Endodermal cell (in vitro differentiated cells): Measurements from ENCODE around the gene ZBTB34. TPM values are rescaled to one million over a fixed set of nuclear protein-coding genes. Genes with fewer than 3 reads are reported as not detected.

Source experiments
- DNase-seq: peaks from one replicate; pipeline ENCODE4 v3.0.0-alpha.2; 2017
- H3K27ac ChIP-seq: 2 replicates; pipeline ENCODE4 v1.5.1; 2013; ENCODE audit warnings: mild to moderate bottlenecking, low read depth, low read length, moderate library complexity
- H3K27me3 ChIP-seq: 2 replicates; pipeline ENCODE4 v1.6.1; 2013; ENCODE audit warnings: mild to moderate bottlenecking, low read length, moderate library complexity; ENCODE audit not compliant: insufficient read depth, control insufficient read depth, poor library complexity, severe bottlenecking
- H3K36me3 ChIP-seq: 2 replicates; pipeline ENCODE4 v1.7.0; 2013; ENCODE audit warnings: mild to moderate bottlenecking, low read length, moderate library complexity; ENCODE audit not compliant: control insufficient read depth, insufficient read depth
- H3K4me1 ChIP-seq: one replicate; pipeline ENCODE4 v1.7.0; 2013; ENCODE audit warnings: low read length; ENCODE audit not compliant: control insufficient read depth, insufficient read depth
- H3K4me3 ChIP-seq: 2 replicates; pipeline ENCODE4 v1.5.1; 2013; ENCODE audit warnings: mild to moderate bottlenecking, low read length, moderate library complexity
- H3K9ac ChIP-seq: 2 replicates; pipeline ENCODE4 v1.6.1; 2013; ENCODE audit warnings: mild to moderate bottlenecking, low read length, moderate library complexity; ENCODE audit not compliant: poor library complexity, severe bottlenecking; ENCODE audit errors: extremely low read depth
- H3K9me3 ChIP-seq: 2 replicates; pipeline ENCODE4 v1.6.1; 2013; ENCODE audit warnings: mild to moderate bottlenecking, low read length, moderate library complexity; ENCODE audit not compliant: control insufficient read depth
- H3K27ac Mint-ChIP-seq: 2 replicates; pipeline ENCODE4 v1.8.0; 2020; ENCODE audit warnings: mixed read lengths
- H3K27me3 Mint-ChIP-seq: 2 replicates; pipeline ENCODE4 v1.8.0; 2021; ENCODE audit warnings: mild to moderate bottlenecking, mixed read lengths; ENCODE audit not compliant: insufficient read depth
- H3K36me3 Mint-ChIP-seq: 2 replicates; pipeline ENCODE4 v1.8.0; 2020; ENCODE audit warnings: low read depth, mixed read lengths
- H3K4me1 Mint-ChIP-seq: 2 replicates; pipeline ENCODE4 v1.8.0; 2020; ENCODE audit warnings: mixed read lengths
- H3K4me3 Mint-ChIP-seq: 2 replicates; pipeline ENCODE4 v1.8.0; 2020; ENCODE audit warnings: mild to moderate bottlenecking, moderate library complexity, mixed read lengths
- H3K9me3 Mint-ChIP-seq: 2 replicates; pipeline ENCODE4 v1.8.0; 2020; ENCODE audit warnings: mild to moderate bottlenecking, mixed read lengths
- WGBS, 2 experiments: methylation state at CpG; one replicate each; pipeline versions ENCODE4 v1.1.5 to v1.1.7; 2013; ENCODE audit warnings: missing lambda C conversion rate in 2 of 2, mixed read lengths in 1 of 2; ENCODE audit not compliant: insufficient coverage in 1 of 2, insufficient read length in 1 of 2; 5-methylcytosine and 5-hydroxymethylcytosine counted together
- total RNA-seq, 2 donors: library from RNA; stranded (reverse); fragmentation: NEBNext Ultra II Directional in 1 of 2; extraction: Animal tissue kit (Norgen Biotek cat#: 25700) in 1 of 2; gene quantifications; 2 replicates in 1 of 2; 3 replicates in 1 of 2; pipeline ENCODE4 v1.2.1, GENCODE V29; 2021
- TF ChIP-seq, protein P1 (sequence below): fragments of 200-600 bp; sonication (generic); conservative IDR thresholded peaks from 2 replicates; pipeline ENCODE4 v1.5.0; 2021; ENCODE audit warnings: antibody characterized with exemption, mild to moderate bottlenecking

ZBTB34 gene
- total RNA-seq, 2 donors from 2014 or later: 19.7 to 24.9 TPM

DNA sequence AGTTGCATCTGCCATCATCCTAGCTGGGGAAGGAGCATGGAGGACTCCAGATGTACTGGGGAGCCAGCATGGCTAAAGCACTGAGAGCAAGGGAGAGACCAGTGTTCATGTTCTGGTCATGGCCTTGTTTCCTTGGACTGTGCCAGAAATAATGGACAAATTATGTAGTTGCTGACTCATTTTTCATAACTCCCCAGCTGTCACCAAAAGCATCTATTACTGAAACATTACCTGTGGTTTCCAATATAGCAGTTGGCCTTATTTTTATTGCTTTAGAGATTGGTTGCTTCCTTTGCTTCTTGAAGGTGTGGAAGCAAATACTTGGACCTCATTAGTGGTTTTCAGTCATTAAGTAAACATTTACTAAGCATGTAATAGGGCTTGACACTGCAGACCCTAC, 65.4 kb downstream of the ZBTB34 start:
- no peaks in the 10 kb centered on the region for H3K27me3 Mint-ChIP-seq
- H3K4me1 ChIP-seq: peaks cover 3% of the 10 kb centered on the region
- no peaks in the 10 kb centered on the region for H3K27me3 ChIP-seq
- H3K9ac ChIP-seq: no peak overlapping the region
- no peaks in the 10 kb centered on the region for H3K9me3 ChIP-seq
- H3K9me3 Mint-ChIP-seq: no peaks in the 10 kb centered on the region
- TF ChIP-seq, protein P1, sequence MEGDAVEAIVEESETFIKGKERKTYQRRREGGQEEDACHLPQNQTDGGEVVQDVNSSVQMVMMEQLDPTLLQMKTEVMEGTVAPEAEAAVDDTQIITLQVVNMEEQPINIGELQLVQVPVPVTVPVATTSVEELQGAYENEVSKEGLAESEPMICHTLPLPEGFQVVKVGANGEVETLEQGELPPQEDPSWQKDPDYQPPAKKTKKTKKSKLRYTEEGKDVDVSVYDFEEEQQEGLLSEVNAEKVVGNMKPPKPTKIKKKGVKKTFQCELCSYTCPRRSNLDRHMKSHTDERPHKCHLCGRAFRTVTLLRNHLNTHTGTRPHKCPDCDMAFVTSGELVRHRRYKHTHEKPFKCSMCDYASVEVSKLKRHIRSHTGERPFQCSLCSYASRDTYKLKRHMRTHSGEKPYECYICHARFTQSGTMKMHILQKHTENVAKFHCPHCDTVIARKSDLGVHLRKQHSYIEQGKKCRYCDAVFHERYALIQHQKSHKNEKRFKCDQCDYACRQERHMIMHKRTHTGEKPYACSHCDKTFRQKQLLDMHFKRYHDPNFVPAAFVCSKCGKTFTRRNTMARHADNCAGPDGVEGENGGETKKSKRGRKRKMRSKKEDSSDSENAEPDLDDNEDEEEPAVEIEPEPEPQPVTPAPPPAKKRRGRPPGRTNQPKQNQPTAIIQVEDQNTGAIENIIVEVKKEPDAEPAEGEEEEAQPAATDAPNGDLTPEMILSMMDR: no peak
- H3K36me3 Mint-ChIP-seq: no peaks in the 10 kb centered on the region
- H3K4me3 ChIP-seq: no peak overlapping the region
- no peak overlapping the region for H3K27ac Mint-ChIP-seq
- H3K4me1 Mint-ChIP-seq: peaks cover 9% of the 10 kb centered on the region
- H3K27ac ChIP-seq: no peak overlapping the region
- DNase-seq: no peak
- no peak overlapping the region for H3K4me3 Mint-ChIP-seq
- no peaks in the 10 kb centered on the region for H3K36me3 ChIP-seq

DNA sequence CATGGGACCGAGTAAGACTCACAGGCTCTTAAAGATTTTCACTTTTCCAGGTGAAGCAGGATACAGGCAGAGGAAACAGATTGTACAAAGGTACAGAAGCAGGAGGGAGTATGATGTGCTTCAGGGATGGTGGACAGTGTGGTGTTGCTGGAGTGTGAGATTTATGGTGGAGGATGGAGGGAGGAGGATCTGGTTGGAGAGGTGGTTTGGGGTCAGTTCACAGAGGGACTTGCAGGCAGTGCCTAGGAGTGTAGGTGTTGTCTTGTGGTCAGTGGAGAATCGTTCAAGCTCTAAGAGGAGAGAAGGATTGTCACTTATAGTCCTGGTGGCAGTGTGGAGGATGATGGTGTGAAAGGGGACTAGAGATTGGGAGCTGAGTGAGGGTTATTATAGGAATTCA, 65.9 kb downstream of the ZBTB34 start:
- H3K4me3 Mint-ChIP-seq: no peak overlapping the region
- TF ChIP-seq, protein P1: no peak
- no peak overlapping the region for H3K27ac Mint-ChIP-seq
- WGBS, 2 experiments: 75 to 94% methylated on average over 1 to 2 of the region's 2 CpGs
- Histone ChIP-seq H3K4me3 (no peak overlapping the region), H3K36me3 (no peaks in the 10 kb centered on the region), H3K4me1 (peaks cover 3% of the 10 kb centered on the region), H3K27me3 (no peaks in the 10 kb centered on the region), H3K27ac (no peak overlapping the region), H3K9me3 (no peaks in the 10 kb centered on the region), H3K9ac (no peak overlapping the region)
- peaks cover 9% of the 10 kb centered on the region for H3K4me1 Mint-ChIP-seq
- no peaks in the 10 kb centered on the region for H3K36me3 Mint-ChIP-seq
- no peak for DNase-seq
- no peaks in the 10 kb centered on the region for H3K27me3 Mint-ChIP-seq
- H3K9me3 Mint-ChIP-seq: no peaks in the 10 kb centered on the region

DNA sequence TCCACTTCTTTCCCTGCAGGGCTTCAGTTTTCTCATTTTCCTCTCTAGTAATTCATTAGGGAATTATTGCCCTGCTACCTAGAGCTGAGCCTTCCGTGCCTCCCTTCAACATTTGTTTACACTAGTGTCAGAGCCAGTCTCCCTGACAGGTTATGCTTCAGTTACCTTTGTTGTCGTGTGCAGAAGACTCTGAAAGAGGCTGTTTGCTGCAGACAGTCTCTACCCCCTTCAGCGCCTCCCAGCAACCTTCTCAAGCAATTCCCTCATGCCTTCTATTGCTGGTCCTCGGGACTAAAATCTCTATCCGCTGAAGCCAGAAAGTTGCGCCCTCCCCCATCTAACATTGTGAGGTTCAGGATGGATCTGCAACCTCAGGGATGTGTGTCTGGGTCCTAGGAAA, 67.0 kb downstream of the ZBTB34 start:
- no peaks in the 10 kb centered on the region for H3K9me3 ChIP-seq
- no peak overlapping the region for H3K4me3 ChIP-seq
- no peaks in the 10 kb centered on the region for H3K27me3 Mint-ChIP-seq
- no peak overlapping the region for H3K27ac ChIP-seq
- no peak overlapping the region for H3K27ac Mint-ChIP-seq
- no peaks in the 10 kb centered on the region for H3K27me3 ChIP-seq
- DNase-seq: no peak
- no peak overlapping the region for H3K4me3 Mint-ChIP-seq
- peaks cover 8% of the 10 kb centered on the region for H3K4me1 Mint-ChIP-seq
- H3K9ac ChIP-seq: no peak overlapping the region
- no peaks in the 10 kb centered on the region for H3K36me3 Mint-ChIP-seq
- no peaks in the 10 kb centered on the region for H3K36me3 ChIP-seq
- WGBS, 2 experiments: 86 to 87% methylated on average over 2 to 6 of the region's 6 CpGs
- no peaks in the 10 kb centered on the region for H3K9me3 Mint-ChIP-seq
- peaks cover 3% of the 10 kb centered on the region for H3K4me1 ChIP-seq
- TF ChIP-seq, protein P1: no peak
